CD4-positive, alpha-beta T cell treated with Interleukin-17A for 4 hours (primary cell): ENCODE data around the gene TSEN2.
"Not testable (repeated sequence)": the region's sequence is repeated elsewhere in the genome, so short reads cannot be mapped to it uniquely, and the experiment has no call there.

ENCODE experiments used
- DNase-seq: peaks from one replicate; pipeline ENCODE4 v3.0.0-alpha.2; 2020; ENCODE audit warnings: mixed read lengths

TSEN2 gene

GRCh38 chr3:12507591-12508281 lies 23.5 kb downstream of the TSEN2 start:
- no peak for DNase-seq

- DNase-seq: no peak
Observed at GRCh38 chr3:12508291-12508700, 24.0 kb downstream of the TSEN2 start.

- no peak for DNase-seq
Observed at GRCh38 chr3:12509466-12509865, 25.2 kb downstream of the TSEN2 start.

- no peak for DNase-seq
Observed at GRCh38 chr3:12512534-12513118, 28.3 kb downstream of the TSEN2 start.

- no peak for DNase-seq
Observed at GRCh38 chr3:12513694-12514446, 29.6 kb downstream of the TSEN2 start.

GRCh38 chr3:12515631-12516030 lies 31.4 kb downstream of the TSEN2 start:
- no peak for DNase-seq

- no peak for DNase-seq
Observed at GRCh38 chr3:12516873-12517272, 32.6 kb downstream of the TSEN2 start.

- no peak for DNase-seq
Observed at GRCh38 chr3:12518261-12519028, 34.2 kb downstream of the TSEN2 start.

GRCh38 chr3:12521010-12521409 lies 36.7 kb downstream of the TSEN2 start:
- DNase-seq: no peak

- DNase-seq: no peak
Observed at GRCh38 chr3:12522721-12523120, 38.4 kb downstream of the TSEN2 start.

- no peak for DNase-seq
Observed at GRCh38 chr3:12527757-12528143, 43.5 kb downstream of the TSEN2 start.

- DNase-seq: no peak
Observed at GRCh38 chr3:12532182-12532581, 47.9 kb downstream of the TSEN2 start.

- DNase-seq: no peak
Observed at GRCh38 chr3:12536423-12536822, 52.1 kb downstream of the TSEN2 start.

GRCh38 chr3:12541625-12542024 lies 57.3 kb downstream of the TSEN2 start:
- DNase-seq: peak; percentile 7

- not testable (repeated sequence) for DNase-seq
Observed at GRCh38 chr3:12543497-12543896, 59.2 kb downstream of the TSEN2 start.

- no peak for DNase-seq
Observed at GRCh38 chr3:12544652-12545472, 60.6 kb downstream of the TSEN2 start.

- DNase-seq: no peak
Observed at GRCh38 chr3:12545473-12545791, 61.2 kb downstream of the TSEN2 start, which contains the start of gene MKRN2OS. Gene MKRN2OS, minus strand, starts transcription at chr3:12545499. Its CDS starts 35 bp downstream, at chr3:12545464.

- no peak for DNase-seq
Observed at GRCh38 chr3:12549971-12550760, 65.9 kb downstream of the TSEN2 start.

GRCh38 chr3:12553921-12554391 lies 69.7 kb downstream of the TSEN2 start:
- DNase-seq: no peak

- peak; percentile 15 for DNase-seq
Observed at GRCh38 chr3:12556314-12556689, 72.0 kb downstream of the TSEN2 start.

GRCh38 chr3:12556690-12557472 lies 72.6 kb downstream of the TSEN2 start, which contains the start of gene MKRN2:
Gene MKRN2, plus strand, starts transcription at chr3:12557087. Its CDS starts 64 bp downstream, at chr3:12557151.
- peak; percentile 86 for DNase-seq
